ENCODE measurements around the gene GLI3.

GRCh38 chr7:42021631-42022030, 215.4 kb downstream of the GLI3 start:
- TF ChIP-seq, protein P1, sequence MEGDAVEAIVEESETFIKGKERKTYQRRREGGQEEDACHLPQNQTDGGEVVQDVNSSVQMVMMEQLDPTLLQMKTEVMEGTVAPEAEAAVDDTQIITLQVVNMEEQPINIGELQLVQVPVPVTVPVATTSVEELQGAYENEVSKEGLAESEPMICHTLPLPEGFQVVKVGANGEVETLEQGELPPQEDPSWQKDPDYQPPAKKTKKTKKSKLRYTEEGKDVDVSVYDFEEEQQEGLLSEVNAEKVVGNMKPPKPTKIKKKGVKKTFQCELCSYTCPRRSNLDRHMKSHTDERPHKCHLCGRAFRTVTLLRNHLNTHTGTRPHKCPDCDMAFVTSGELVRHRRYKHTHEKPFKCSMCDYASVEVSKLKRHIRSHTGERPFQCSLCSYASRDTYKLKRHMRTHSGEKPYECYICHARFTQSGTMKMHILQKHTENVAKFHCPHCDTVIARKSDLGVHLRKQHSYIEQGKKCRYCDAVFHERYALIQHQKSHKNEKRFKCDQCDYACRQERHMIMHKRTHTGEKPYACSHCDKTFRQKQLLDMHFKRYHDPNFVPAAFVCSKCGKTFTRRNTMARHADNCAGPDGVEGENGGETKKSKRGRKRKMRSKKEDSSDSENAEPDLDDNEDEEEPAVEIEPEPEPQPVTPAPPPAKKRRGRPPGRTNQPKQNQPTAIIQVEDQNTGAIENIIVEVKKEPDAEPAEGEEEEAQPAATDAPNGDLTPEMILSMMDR (IDR thresholded peaks at IDR 0.05) = no peak
- no peak for TF ChIP-seq POLR2A (IDR thresholded peaks at IDR 0.05)
